ENCODE data around the gene AKAP8L.

The AKAP8L gene

DNA sequence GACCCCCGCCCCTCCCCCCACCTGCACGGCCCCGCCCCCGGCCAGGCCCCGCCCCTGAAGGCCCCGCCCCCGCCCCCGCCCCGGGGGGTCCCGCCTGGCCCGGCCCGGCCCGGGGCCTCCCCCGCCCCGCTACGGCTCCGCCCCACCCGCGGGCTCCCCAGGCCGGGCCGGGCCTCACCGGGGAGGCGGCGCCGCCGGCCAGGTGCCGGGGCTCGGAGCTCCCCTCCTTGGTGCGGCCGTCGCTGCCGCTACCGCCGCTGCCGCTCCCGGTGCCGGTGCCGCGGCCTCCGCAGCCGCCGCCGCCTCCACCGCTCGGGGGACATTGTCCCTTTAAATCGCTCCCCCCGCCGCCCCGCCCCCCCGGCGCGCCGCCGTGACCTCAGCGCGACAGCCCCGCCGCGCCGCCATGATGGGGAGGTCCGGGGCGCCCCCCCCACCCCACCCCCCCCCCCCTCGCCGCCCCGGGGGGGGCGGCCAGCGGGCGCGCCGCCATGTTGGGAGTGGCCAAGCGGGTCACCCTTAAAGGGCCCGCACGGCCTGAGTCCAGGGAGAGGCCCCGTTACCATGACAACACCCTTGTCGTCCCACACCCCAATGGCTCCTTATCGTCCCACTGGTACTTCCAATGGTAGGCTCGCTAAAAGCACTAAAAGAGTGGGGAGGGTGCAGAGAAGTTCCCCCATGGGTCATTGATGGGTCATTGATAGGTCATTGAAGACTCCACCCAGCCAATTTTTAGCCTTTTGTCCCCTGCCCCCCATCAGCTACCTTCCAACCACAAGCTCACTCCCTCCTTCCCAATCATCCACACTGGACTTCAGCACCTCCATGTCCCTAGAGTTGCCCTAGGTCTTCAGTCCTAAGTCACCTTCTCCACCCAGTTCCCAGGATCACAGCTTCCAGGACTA, 31.1 kb upstream of the AKAP8L start, which contains the start of gene WIZ:
Gene WIZ (minus strand): TSS at position 337 of the 908 bp plus-strand sequence. CDS start 1,649 bp downstream, outside the sequence.
- peak; percentile 59 for DNase-seq (ENCODE audit: low read depth in 2 of 2)

- DNase-seq (ENCODE audit: low read depth in 2 of 2) = no peak
These were observed 30.2 kb upstream of the AKAP8L start for GRCh38 chr19:15448778-15449619.

GRCh38 chr19:15448044-15448777, 29.4 kb upstream of the AKAP8L start:
- DNase-seq (ENCODE audit: low read depth in 2 of 2) = no peak

DNA sequence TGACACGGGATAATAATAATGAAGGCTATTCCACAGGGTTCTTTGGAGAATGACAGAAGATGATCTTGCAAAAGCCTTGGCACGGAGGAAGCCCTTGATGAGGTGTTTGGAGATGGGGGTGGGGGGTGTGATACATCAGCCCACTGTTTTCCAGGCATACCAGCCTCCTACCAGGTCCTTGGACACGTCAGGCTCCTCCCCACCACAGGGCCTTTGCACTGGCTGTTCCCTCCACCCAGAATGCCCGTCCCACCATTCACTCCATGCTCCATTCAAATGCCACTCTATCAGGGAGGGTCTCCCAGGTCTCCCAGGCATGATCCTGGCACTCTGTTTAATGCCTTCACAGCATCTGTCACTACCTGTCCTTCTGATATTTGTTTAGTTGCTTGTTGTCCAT, 28.3 kb upstream of the AKAP8L start:
- no peak for DNase-seq (ENCODE audit: low read depth in 2 of 2)

GRCh38 chr19:15445807-15446376, 27.1 kb upstream of the AKAP8L start:
- no peak for DNase-seq (ENCODE audit: low read depth in 2 of 2)

- DNase-seq (ENCODE audit: low read depth in 2 of 2) = no peak
These were observed 26.4 kb upstream of the AKAP8L start for GRCh38 chr19:15445227-15445605.

DNA sequence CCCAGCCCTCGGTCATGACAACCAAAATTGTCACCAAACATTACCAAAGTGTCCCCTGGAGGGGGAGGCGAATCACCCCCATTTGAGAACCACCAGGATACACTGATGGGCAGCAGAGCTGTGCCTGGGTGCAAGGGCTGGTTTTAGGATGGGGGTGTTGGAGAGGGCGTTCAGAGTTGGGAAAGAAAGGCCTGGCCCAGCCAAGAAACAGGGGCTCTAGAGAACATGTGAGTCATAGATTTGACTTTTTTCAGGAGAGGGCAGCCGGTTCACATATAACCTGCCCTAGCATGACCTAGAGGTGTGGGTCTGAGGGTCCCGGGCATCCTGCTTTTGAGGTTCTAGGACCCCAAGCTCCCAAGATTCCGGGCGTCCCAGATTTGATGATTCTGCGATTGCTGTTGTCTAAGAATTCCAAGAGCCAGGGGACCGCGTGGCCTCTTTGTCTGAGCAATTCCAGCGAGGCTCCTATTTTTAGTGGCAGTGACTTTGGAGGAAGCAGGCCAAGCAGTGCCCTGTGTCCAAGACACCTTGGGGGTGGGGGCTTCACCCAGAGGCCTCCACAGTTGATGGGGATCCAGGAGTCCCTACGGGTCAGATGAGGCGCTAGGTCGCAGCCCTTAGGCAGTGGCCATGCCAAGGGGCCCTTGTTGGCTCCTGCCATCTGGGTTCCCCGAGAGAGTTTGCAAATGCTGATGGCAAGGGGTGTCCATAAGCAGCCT, 25.9 kb upstream of the AKAP8L start:
- no peak for DNase-seq (ENCODE audit: low read depth in 2 of 2)

DNA sequence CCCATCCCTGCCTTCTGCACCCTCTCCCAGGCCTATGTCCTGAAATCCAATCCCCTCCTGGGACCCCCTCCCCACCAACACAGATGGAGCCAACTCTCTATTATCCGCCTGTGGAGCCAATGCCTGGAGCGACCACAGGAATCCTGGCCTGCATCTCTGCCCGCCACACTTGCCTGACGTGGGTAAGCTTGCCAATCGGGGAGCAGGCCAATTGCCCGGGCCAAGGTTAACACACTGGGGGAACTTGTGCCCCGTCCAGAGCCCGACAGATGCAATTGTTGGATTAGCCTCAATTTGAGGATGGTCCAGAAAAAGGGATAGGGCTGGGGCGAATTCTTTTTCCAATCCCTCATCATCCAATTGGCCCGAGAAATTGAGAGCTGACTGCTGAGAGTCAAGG, 25.1 kb upstream of the AKAP8L start:
- no peak for DNase-seq (ENCODE audit: low read depth in 2 of 2)

- DNase-seq (ENCODE audit: low read depth in 2 of 2) = no peak
These were observed 24.5 kb upstream of the AKAP8L start for GRCh38 chr19:15443325-15443724.

- DNase-seq (ENCODE audit: low read depth in 2 of 2) = no peak
These were observed 23.5 kb upstream of the AKAP8L start for GRCh38 chr19:15442142-15442920.

GRCh38 chr19:15441317-15441716, 22.5 kb upstream of the AKAP8L start:
- no peak for DNase-seq (ENCODE audit: low read depth in 2 of 2)

DNA sequence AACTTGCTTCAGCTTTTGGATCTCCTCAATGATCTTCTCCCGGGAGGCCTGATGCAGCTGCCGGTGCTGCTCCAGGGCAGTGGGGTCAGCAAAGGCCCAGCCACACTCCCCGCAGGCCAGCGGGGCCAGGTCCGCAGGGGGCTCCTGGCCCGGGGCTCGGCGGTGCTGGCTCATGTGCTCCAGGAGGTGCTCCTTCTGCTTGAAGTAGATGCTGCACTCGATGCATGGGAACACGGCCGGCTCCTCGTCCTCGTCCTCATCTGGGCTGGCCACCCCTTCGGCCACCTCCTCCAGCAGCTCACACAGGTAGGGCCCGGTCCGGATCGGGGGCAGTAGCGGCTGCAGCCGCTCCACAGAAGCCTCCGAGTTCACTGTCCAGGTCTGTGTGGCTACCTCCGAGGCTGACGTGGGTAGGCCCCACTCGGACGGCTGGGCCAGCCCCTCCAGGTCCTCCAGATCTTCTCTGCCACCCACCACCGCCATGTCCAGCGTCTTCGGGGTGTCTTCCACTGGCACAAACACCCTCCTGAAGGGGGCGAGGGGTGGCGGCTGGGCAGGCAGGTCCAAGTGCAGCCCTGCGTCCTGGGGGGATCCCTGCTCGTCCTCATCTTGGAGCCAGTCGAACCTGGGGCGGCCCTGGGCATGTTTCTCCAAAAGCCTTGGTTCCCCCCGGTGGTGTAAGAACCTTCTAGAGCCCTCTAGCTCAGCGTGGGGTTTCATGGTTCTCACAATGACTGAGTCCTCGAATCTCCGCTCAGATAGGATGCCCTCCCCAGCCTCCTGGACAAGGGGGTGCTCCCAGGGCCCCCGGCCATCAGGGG, 21.2 kb upstream of the AKAP8L start:
- no peak for DNase-seq (ENCODE audit: low read depth in 2 of 2)

DNA sequence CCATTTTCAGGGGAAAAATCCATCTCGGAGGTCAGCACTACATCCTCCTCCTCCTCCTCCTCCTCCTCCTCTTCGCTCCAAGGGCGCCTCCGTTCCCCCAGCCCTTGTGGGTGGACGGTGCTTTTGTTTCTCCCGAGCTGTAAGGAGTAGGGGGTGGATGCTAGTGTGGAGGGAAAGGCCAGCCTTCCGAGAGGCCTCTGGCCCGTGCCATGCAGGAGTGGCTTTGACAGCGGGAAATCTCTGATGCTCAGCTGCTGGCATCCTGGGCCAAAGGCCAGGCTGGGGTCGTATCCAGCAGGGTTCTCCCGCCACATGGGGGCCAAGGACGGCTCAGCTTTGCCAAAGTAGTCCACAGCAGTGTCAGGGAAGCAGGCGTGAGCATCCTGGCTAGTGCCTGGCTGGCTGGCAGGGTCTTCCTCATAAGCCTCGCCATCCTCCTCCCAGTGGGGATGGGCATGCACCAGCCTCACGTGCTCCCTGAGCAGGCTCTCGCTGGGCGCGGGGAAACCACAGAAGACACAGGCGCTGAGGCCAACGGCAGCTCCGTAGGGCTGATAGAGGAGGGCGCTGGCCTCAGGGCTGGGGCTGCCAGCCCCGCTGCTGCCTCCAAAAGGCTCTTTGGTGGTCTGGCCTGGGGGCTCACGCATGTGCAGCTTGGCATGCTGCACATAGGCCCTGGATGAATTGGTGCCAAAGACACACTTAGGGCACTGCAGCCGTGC, 20.5 kb upstream of the AKAP8L start:
- DNase-seq (ENCODE audit: low read depth in 2 of 2) = no peak

DNA sequence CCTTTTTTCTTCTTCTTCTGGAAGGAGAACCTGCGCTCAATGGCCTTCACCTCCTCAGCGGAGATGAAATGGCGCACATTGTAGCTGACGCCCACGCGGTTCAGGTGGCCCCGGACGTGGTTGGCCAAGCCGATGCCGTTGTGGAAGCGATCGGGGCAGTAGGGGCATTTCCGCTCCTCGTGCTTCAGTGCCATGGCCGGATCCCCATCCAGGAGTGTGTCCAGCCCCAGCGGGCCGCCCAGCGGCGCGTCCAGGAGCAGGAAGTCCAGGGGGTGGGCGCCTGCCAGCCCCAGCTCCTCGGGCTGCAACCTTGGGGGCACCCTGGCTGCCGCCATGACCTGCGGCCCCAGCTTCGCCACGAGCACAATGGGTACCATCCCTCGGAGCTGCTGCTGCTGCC, 19.8 kb upstream of the AKAP8L start:
- DNase-seq (ENCODE audit: low read depth in 2 of 2) = no peak

GRCh38 chr19:15438124-15438496, 19.3 kb upstream of the AKAP8L start:
- DNase-seq (ENCODE audit: low read depth in 2 of 2) = no peak

DNA sequence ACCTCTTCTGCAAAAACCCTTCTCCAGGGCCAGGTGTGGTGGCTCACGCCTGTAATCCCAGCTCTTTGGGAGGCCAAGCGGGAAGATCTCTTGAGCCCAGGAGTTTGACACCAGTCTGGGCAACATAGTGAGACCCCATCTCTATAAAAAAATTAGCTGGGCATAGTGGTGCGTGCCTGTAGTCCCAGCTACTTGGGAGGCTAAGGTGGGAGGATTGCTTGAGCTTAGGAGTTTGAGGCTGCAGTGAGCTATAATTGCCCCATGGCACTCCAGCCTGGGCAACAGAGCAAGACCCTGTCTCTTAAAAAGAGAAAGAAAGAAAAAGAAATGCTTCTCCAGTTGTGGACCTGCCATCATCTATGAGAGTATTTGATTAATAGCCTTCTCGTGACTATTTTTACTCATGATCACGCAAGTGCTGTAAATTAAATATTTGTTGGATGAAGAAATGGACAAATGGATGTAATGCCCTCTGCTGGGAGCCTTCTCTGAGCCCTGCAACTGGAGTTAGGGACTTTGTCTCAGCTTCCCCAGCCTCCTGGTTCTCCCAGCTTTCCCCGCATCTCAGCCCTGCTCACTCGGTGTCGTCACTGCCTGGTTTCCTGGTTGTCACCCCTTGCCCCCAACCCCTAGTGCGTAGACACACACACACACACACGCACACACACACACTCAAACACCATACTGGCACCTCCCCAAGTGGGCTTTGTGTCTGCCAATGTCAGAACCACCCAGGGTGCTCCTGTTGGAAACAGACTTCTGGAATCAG, 18.8 kb upstream of the AKAP8L start:
- no peak for DNase-seq (ENCODE audit: low read depth in 2 of 2)

- no peak for DNase-seq (ENCODE audit: low read depth in 2 of 2)
These were observed 18.0 kb upstream of the AKAP8L start for GRCh38 chr19:15436826-15437110.
